Esophagus squamous epithelium (tissue), 5 donors: ENCODE results near the gene TRIM26. TPM values are rescaled to one million over a fixed set of nuclear protein-coding genes. Genes with fewer than 3 reads are reported as not detected.
"Not testable (repeated sequence)": the region's sequence is repeated elsewhere in the genome, so short reads cannot be mapped to it uniquely, and the experiment has no call there.

Experiments used
- DNase-seq: peaks from one replicate; lab custom pipeline; 2025; lab: John Stamatoyannopoulos, UW
- H3K27ac ChIP-seq, 4 donors: fragments of 200-600 bp; sonication (generic); one replicate each; pipeline ENCODE4 v1.5.1; 2016 to 2019; ENCODE audit warnings: mild to moderate bottlenecking in 1 of 4
- H3K27me3 ChIP-seq, 4 donors: fragments of 200-600 bp; sonication (generic); 1 replicate in 3 of 4; 2 replicates in 1 of 4; pipeline versions ENCODE4 v1.5.1 to v1.6.0; 2017 to 2021; ENCODE audit warnings: antibody characterized with exemption in 1 of 4
- H3K36me3 ChIP-seq, 3 donors: fragments of 200-600 bp; sonication (generic); one replicate each; pipeline ENCODE4 v1.5.1; 2016 to 2019
- H3K4me1 ChIP-seq, 3 donors: fragments of 200-600 bp; sonication (generic); one replicate each; pipeline ENCODE4 v1.5.1; 2017 to 2019
- H3K4me3 ChIP-seq, 4 donors: fragments of 200-600 bp; sonication (generic); 1 replicate in 3 of 4; 2 replicates in 1 of 4; pipeline ENCODE4 v1.5.1; 2016 to 2019; ENCODE audit warnings: mild to moderate bottlenecking in 2 of 4, moderate library complexity in 1 of 4
- H3K9me3 ChIP-seq, 3 donors: fragments of 200-600 bp; sonication (generic); one replicate each; pipeline ENCODE4 v1.5.1; 2016 to 2019
- CTCF ChIP-seq, 6 experiments: fragments of 450-650 bp in 4 of 6; fragments of 200-600 bp in 2 of 6; sonication (generic) in 2 of 6; IDR thresholded peaks; one replicate each; pipeline ENCODE4 v1.5.1; 2016 to 2019; ENCODE audit warnings: antibody characterized with exemption in 6 of 6, mild to moderate bottlenecking in 4 of 6, moderate library complexity in 4 of 6
- POLR2A ChIP-seq, 4 donors: fragments of 450-650 bp; IDR thresholded peaks; one replicate each; pipeline ENCODE4 v1.6.1; 2017; ENCODE audit warnings: antibody characterized with exemption in 4 of 4, mild to moderate bottlenecking in 4 of 4, moderate library complexity in 3 of 4
- WGBS, 2 donors: methylation state at CpG; one replicate each; pipeline ENCODE4 v1.1.5; 2018; 5-methylcytosine and 5-hydroxymethylcytosine counted together
- intact Hi-C: fragments of 100-400 bp; cut with DNase I; formaldehyde crosslinking; loops from one replicate; pipeline ENCODE4 v1.15.0; 2022
- total RNA-seq, 4 donors: library from RNA; depleted of rRNA; stranded (reverse); fragments of >200 nt; gene quantifications; one replicate each; pipeline ENCODE4 v1.1.0, GENCODE V29; 2016
- donor health status: DM: yes; HTN: yes; CAD: no.

TRIM26 gene
- total RNA-seq, 4 donors from 2014 or later: 52.3 to 76.3 (median 63.3) TPM

DNA sequence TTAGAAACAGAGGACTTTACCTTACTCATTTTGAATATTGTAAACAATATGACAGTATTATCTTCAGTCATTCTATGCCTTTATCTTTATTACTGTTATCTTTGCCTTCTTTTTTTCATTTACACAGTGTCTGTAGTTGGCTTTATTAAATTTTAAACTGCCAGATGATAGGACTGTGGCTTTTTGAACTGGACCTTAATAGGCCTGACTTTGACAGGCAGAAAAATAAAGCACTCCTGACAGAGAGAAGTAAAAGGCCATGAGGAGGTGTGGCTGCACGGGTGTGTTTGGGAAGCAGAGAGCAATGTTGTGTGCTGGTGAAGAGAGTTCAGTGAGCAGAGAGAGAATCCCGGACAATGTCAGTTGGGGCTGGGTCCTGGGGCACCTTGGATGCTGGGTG is 69.4 kb downstream of the TRIM26 start:
- no peak overlapping the region for H3K4me3 ChIP-seq
- 47 to 49% methylated on average over 2 of the region's 2 CpGs for WGBS, 2 donors
- no peak for DNase-seq
- intact Hi-C loops: no loop called here
- H3K9me3 ChIP-seq: no peaks in the 10 kb centered on the region
- H3K27me3 ChIP-seq: peaks cover 0 to 80% (median 0%) of the 10 kb centered on the region in 4 donors
- no peak for TF ChIP-seq POLR2A (IDR thresholded peaks at IDR 0.05)
- H3K36me3 ChIP-seq: no peaks in the 10 kb centered on the region
- H3K4me1 ChIP-seq: no peaks in the 10 kb centered on the region
- H3K27ac ChIP-seq: no peak overlapping the region

GRCh38 chr6:30142665-30143064 is 70.5 kb downstream of the TRIM26 start:
- intact Hi-C loops: no loop called here
- Histone ChIP-seq H3K4me3 (no peak overlapping the region), H3K27me3 (peaks cover 0 to 79% (median 0%) of the 10 kb centered on the region in 4 donors), H3K27ac (no peak overlapping the region), H3K4me1 (no peaks in the 10 kb centered on the region), H3K36me3 (no peaks in the 10 kb centered on the region), H3K9me3 (no peaks in the 10 kb centered on the region)
- no peak for DNase-seq
- 52 to 58% methylated on average over 3 of the region's 3 CpGs for WGBS, 2 donors
- no peak for TF ChIP-seq CTCF (IDR thresholded peaks at IDR 0.05)
- no peak for TF ChIP-seq POLR2A (IDR thresholded peaks at IDR 0.05)

DNA sequence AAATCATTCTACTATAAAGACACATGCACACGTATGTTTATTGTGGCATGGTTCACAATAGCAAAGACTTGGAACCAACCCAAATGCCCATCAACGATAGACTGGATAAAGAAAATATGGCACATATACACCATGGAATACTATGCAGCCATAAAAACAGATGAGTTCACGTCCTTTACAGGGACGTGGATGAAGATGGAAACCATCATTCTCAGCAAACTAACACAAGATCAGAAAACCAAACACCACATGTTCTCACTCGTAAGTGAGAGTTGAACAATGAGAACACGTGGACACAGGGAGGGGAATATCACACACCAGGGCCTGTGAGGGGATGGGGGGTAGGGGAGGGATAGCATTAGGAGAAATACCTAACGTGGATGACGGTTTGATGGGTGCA is 73.0 kb downstream of the TRIM26 start:
- H3K9me3 ChIP-seq, H3K4me1 ChIP-seq, intact Hi-C loops, DNase-seq, H3K27ac ChIP-seq, H3K36me3 ChIP-seq, H3K4me3 ChIP-seq: not testable (repeated sequence)
- H3K27me3 ChIP-seq: peaks cover 0 to 77% (median 0%) of the 10 kb centered on the region in 4 donors
- 72 to 77% methylated on average over 8 of the region's 8 CpGs for WGBS, 2 donors

GRCh38 chr6:30136570-30137286 is 76.5 kb downstream of the TRIM26 start:
- Histone ChIP-seq H3K36me3 (no peaks in the 10 kb centered on the region), H3K27me3 (peaks cover 0 to 83% (median 0%) of the 10 kb centered on the region in 4 donors), H3K4me1 (no peaks in the 10 kb centered on the region), H3K4me3 (no peak overlapping the region), H3K27ac (no peak overlapping the region), H3K9me3 (no peaks in the 10 kb centered on the region)
- WGBS, 2 donors: 56 to 66% methylated on average over 6 to 7 of the region's 11 CpGs
- no peak for DNase-seq
- intact Hi-C loops: no loop called here
- no peak for TF ChIP-seq POLR2A (IDR thresholded peaks at IDR 0.05)

DNA sequence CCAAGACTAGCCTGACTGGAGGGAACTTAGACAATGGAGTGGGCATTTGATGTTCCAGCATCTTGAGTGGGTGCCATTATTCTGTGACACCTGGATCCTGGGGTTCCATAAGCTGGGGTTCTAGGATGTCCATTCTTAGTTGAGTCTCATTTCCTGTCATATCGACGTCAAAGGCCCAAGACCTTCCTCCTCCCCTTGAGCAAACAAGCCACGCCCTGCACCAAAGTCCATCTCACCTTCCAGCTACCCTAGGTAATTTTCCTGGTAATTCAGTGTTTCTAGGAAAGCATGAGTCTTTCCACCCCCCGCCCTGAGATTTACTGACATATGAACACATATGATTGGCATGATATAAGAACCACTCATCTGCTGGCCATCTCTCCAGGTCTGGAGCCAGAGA is 77.4 kb downstream of the TRIM26 start, which contains the start of gene TRIM40:
TRIM40 (plus strand) TSS at position 384 of the 400 bp plus-strand sequence. CDS start 897 bp downstream, outside the sequence.
- Histone ChIP-seq H3K27me3 (peaks cover 0 to 83% (median under 1%) of the 10 kb centered on the region in 4 donors), H3K4me3 (no peak within 1 kb of the TSS), H3K27ac (no peak within 1 kb of the TSS), H3K9me3 (no peaks in the 10 kb centered on the region), H3K36me3 (no peaks in the 10 kb centered on the region), H3K4me1 (peaks cover 0 to 3% (median 2%) of the 10 kb centered on the region in 3 donors)
- TF ChIP-seq CTCF (IDR thresholded peaks at IDR 0.05) (no peak), POLR2A (IDR thresholded peaks at IDR 0.05) (no peak)
- intact Hi-C loops: no loop called here
- no peak for DNase-seq
- WGBS, 2 donors: 47 to 56% methylated on average over 4 of the region's 4 CpGs

- intact Hi-C loops: no loop called here
- H3K27ac ChIP-seq: no peak overlapping the region
- H3K27me3 ChIP-seq: peaks cover 0 to 85% (median 3%) of the 10 kb centered on the region in 4 donors
- peaks cover 0 to 9% (median 3%) of the 10 kb centered on the region in 3 donors for H3K4me1 ChIP-seq
- TF ChIP-seq CTCF (IDR thresholded peaks at IDR 0.05) (no peak), POLR2A (IDR thresholded peaks at IDR 0.05) (no peak)
- no peak overlapping the region for H3K4me3 ChIP-seq
- DNase-seq: no peak
- no peaks in the 10 kb centered on the region for H3K36me3 ChIP-seq
- WGBS, 2 donors: 71 to 82% methylated on average over 1 to 2 of the region's 2 CpGs
- H3K9me3 ChIP-seq: no peaks in the 10 kb centered on the region
Observed at GRCh38 chr6:30135147-30135546, 78.1 kb downstream of the TRIM26 start.

Other genes starting within 250 kb of the TRIM26 start
- gene POLR1H, start 152.1 kb downstream of the TRIM26 start, total RNA-seq: 10 to 100 TPM; 13.2 to 35.8 (median 19.8) TPM
- 10 to 100 TPM; 36.5 to 40.9 (median 37.3) TPM for gene PPP1R11, start 146.2 kb downstream of the TRIM26 start, total RNA-seq
- gene RNF39, start 137.6 kb downstream of the TRIM26 start, total RNA-seq: 10 to 100 TPM in 1 of 4 donors, 1 to 10 TPM in 3; 3.1 to 11.4 (median 9.2) TPM
- gene TRIM31, start 100.3 kb downstream of the TRIM26 start, total RNA-seq: under 1 TPM in 1 of 4 donors, not detected in 3; 0.23 TPM
- gene TRIM40, start 77.3 kb downstream of the TRIM26 start, total RNA-seq: not detected
- not detected for gene TRIM10, start 52.2 kb downstream of the TRIM26 start, total RNA-seq
- not detected for gene TRIM15, start 49.9 kb downstream of the TRIM26 start, total RNA-seq
- 10 to 100 TPM; 11.3 to 16.2 (median 15.1) TPM for gene TRIM39, start 113.5 kb upstream of the TRIM26 start, total RNA-seq
- 100 to 1,000 TPM in 1 of 4 donors, 10 to 100 TPM in 3; 60.2 to 101 (median 81.7) TPM for gene RPP21, start 131.8 kb upstream of the TRIM26 start, total RNA-seq